NCI-H82 treated with DMSO at 0.1 percent for 48 hours (cell line): ENCODE data around the gene OVOL2.

Experiments
- DNase-seq: peaks from one replicate; lab custom pipeline; 2025; ENCODE audit not compliant: unreplicated experiment; lab: John Stamatoyannopoulos, UW

OVOL2 gene

GRCh38 chr20:17990278-17990972, 67.3 kb downstream of the OVOL2 start:
- no peak for DNase-seq

- no peak for DNase-seq
Measured at GRCh38 chr20:17987988-17988387, 69.7 kb downstream of the OVOL2 start.

GRCh38 chr20:17985388-17986018, 72.2 kb downstream of the OVOL2 start:
- no peak for DNase-seq

GRCh38 chr20:17976305-17976704, 81.4 kb downstream of the OVOL2 start:
- no peak for DNase-seq
